ENCODE results near the gene AGAP1. TPM values are rescaled to one million over a fixed set of nuclear protein-coding genes. Genes with fewer than 3 reads are reported as not detected.
A peak's percentile ranks its signal among the peaks of the same experiment; 100 is the strongest.

Gene AGAP1
- total RNA-seq, 3 donors from 2014 or later (not counting 1 experiment from before 2014, with no cell fraction given), result 42.0 to 56.4 (median 45.7) TPM

GRCh38 chr2:236164201-236164924 lies 670.5 kb downstream of the AGAP1 start:
- intact Hi-C loops (cut with micrococcal nuclease), result no loop called here
- Mint-ChIP-seq H3K27ac (no peak overlapping the region), H3K36me3 (no peaks in the 10 kb centered on the region), H3K4me3 (no peak overlapping the region), H3K27me3 (ENCODE audit: low read depth in 2 of 2) (peaks cover 33 to 40% of the 10 kb centered on the region in 2 donors), H3K4me1 (peaks cover 6 to 7% of the 10 kb centered on the region in 2 donors), H3K9me3 (no peaks in the 10 kb centered on the region)
- Histone ChIP-seq H3K9me3 (ENCODE audit: control insufficient read depth, insufficient read depth, low read length) (no peaks in the 10 kb centered on the region), H3K27ac (ENCODE audit: low read length) (no peak overlapping the region), H3K27me3 (ENCODE audit: control insufficient read depth, insufficient read depth, low read length) (peaks cover 27% of the 10 kb centered on the region), H3K4me3 (ENCODE audit: low read length) (no peak overlapping the region), H3K36me3 (ENCODE audit: control insufficient read depth, insufficient read depth, low read length) (no peaks in the 10 kb centered on the region), H3K4me1 (ENCODE audit: control insufficient read depth, insufficient read depth, low read length) (peaks cover 5% of the 10 kb centered on the region)
- DNase-seq, result no peak
- ATAC-seq, result no peak
- TF ChIP-seq CTCF (IDR thresholded peaks at IDR 0.05), result no peak
- 4% methylated on average over 67 of the region's 67 CpGs for WGBS (ENCODE audit: insufficient coverage)

- H3K4me3 Mint-ChIP-seq, result no peak overlapping the region
Observed at GRCh38 chr2:236164925-236165841, 671.3 kb downstream of the AGAP1 start.

GRCh38 chr2:236165842-236166795 lies 672.3 kb downstream of the AGAP1 start:
- Mint-ChIP-seq H3K4me3 (peak overlapping the region; percentile 53), H3K27ac (no peak overlapping the region), H3K36me3 (no peaks in the 10 kb centered on the region), H3K9me3 (no peaks in the 10 kb centered on the region), H3K27me3 (ENCODE audit: low read depth in 2 of 2) (peaks cover 45% of the 10 kb centered on the region in 2 donors), H3K4me1 (peaks cover 6 to 7% of the 10 kb centered on the region in 2 donors)
- DNase-seq (no peak), ATAC-seq (no peak)
- Histone ChIP-seq H3K4me1 (ENCODE audit: control insufficient read depth, insufficient read depth, low read length) (peaks cover 5% of the 10 kb centered on the region), H3K36me3 (ENCODE audit: control insufficient read depth, insufficient read depth, low read length) (no peaks in the 10 kb centered on the region), H3K27me3 (ENCODE audit: control insufficient read depth, insufficient read depth, low read length) (peaks cover 40% of the 10 kb centered on the region), H3K27ac (ENCODE audit: low read length) (no peak overlapping the region), H3K9me3 (ENCODE audit: control insufficient read depth, insufficient read depth, low read length) (no peaks in the 10 kb centered on the region), H3K4me3 (ENCODE audit: low read length) (no peak overlapping the region)
- intact Hi-C loops (cut with micrococcal nuclease), result no loop called here
- TF ChIP-seq CTCF (IDR thresholded peaks at IDR 0.05), result no peak
- WGBS (ENCODE audit: insufficient coverage), result 10% methylated on average over 51 of the region's 58 CpGs

More at GRCh38 chr2:236164925-236165841, 671.3 kb downstream of the AGAP1 start:
- Mint-ChIP-seq H3K4me1 (peaks cover 6 to 7% of the 10 kb centered on the region in 2 donors), H3K27ac (no peak overlapping the region), H3K9me3 (no peaks in the 10 kb centered on the region), H3K27me3 (ENCODE audit: low read depth in 2 of 2) (peaks cover 39 to 45% of the 10 kb centered on the region in 2 donors), H3K36me3 (no peaks in the 10 kb centered on the region)
- Histone ChIP-seq H3K36me3 (ENCODE audit: control insufficient read depth, insufficient read depth, low read length) (no peaks in the 10 kb centered on the region), H3K27ac (ENCODE audit: low read length) (no peak overlapping the region), H3K4me3 (ENCODE audit: low read length) (no peak overlapping the region), H3K4me1 (ENCODE audit: control insufficient read depth, insufficient read depth, low read length) (peaks cover 5% of the 10 kb centered on the region), H3K27me3 (ENCODE audit: control insufficient read depth, insufficient read depth, low read length) (peaks cover 33% of the 10 kb centered on the region), H3K9me3 (ENCODE audit: control insufficient read depth, insufficient read depth, low read length) (no peaks in the 10 kb centered on the region)
- TF ChIP-seq CTCF (IDR thresholded peaks at IDR 0.05), result no peak
- DNase-seq (no peak), ATAC-seq (no peak)
- intact Hi-C loops (cut with micrococcal nuclease), result no loop called here
- WGBS (ENCODE audit: insufficient coverage), result 19% methylated on average over 15 of the region's 18 CpGs

All from natural killer cell (primary cell).